H1 (cell line): ENCODE data around the gene ARHGAP27. TPM values are rescaled to one million over a fixed set of nuclear protein-coding genes. Genes with fewer than 3 reads are reported as not detected.

Experiments
- CTCF ChIA-PET: fragments of 300-600 bp; sonication (Branson Sonifier 250); formaldehyde crosslinking; loops from one replicate; lab custom pipeline; 2021; ENCODE audit not compliant: partially characterized antibody; lab: Charles Lee
- POLR2A ChIA-PET: fragments of 300-600 bp; sonication (Branson Sonifier 250); formaldehyde crosslinking; loops from one replicate; lab custom pipeline; 2021; ENCODE audit warnings: inconsistent platforms; ENCODE audit not compliant: partially characterized antibody; lab: Charles Lee
- DNase-seq, 2 experiments: peaks; one replicate each; pipeline versions ENCODE4 v3.0.0 to v3.0.0-alpha.2; 2010 to 2022; ENCODE audit warnings: low spot score in 2 of 2, low read depth in 1 of 2, mixed read lengths in 1 of 2
- FAIRE-seq: peaks from 2 replicates; lab custom pipeline; 2011; peaks lifted over from hg19 to GRCh38; lab: Jason Lieb, UNC
- H2AFZ ChIP-seq: 2 replicates; pipeline ENCODE4 v1.8.1; 2012; ENCODE audit warnings: low read length, inconsistent platforms
- H2AK5ac ChIP-seq: 2 replicates; pipeline ENCODE4 v1.6.1; 2013; ENCODE audit warnings: low read depth, low read length
- H2BK120ac ChIP-seq: replicated peaks from 2 replicates; pipeline ENCODE3; 2013; ENCODE audit warnings: low read depth, low read length, inconsistent platforms
- H2BK12ac ChIP-seq: 2 replicates; pipeline ENCODE4 v1.6.1; 2013; ENCODE audit warnings: low read depth, low read length
- H2BK15ac ChIP-seq: 2 replicates; pipeline ENCODE4 v1.6.1; 2013; ENCODE audit warnings: low read length
- H2BK20ac ChIP-seq: 2 replicates; pipeline ENCODE4 v1.6.1; 2013; ENCODE audit warnings: low read length
- H2BK5ac ChIP-seq: 2 replicates; pipeline ENCODE4 v1.6.1; 2013; ENCODE audit warnings: low read depth, low read length
- H3K14ac ChIP-seq: 2 replicates; pipeline ENCODE4 v1.6.1; 2013; ENCODE audit warnings: inconsistent platforms; ENCODE audit not compliant: insufficient read length
- H3K18ac ChIP-seq: 2 replicates; pipeline ENCODE4 v1.6.1; 2013; ENCODE audit warnings: low read length; ENCODE audit errors: extremely low read depth
- H3K23ac ChIP-seq: 2 replicates; pipeline ENCODE4 v1.6.1; 2013; ENCODE audit warnings: inconsistent platforms; ENCODE audit not compliant: insufficient read length
- H3K23me2 ChIP-seq: 2 replicates; pipeline ENCODE4 v1.6.1; 2013; ENCODE audit warnings: low read depth, low read length
- H3K27ac ChIP-seq: 2 replicates; pipeline ENCODE4 v1.6.1; 2011; ENCODE audit warnings: low read depth, low read length, inconsistent platforms
- H3K27me3 ChIP-seq, 4 experiments: replicated peaks in 1 of 4; 1 replicate in 1 of 4; 2 replicates in 3 of 4; pipeline versions ENCODE4 v1.6.1 to v1.8.1; 2011 to 2013; ENCODE audit warnings: low read length in 3 of 4, mild to moderate bottlenecking in 3 of 4, inconsistent platforms in 2 of 4, mixed read lengths in 2 of 4, moderate library complexity in 1 of 4; ENCODE audit not compliant: control insufficient read depth in 3 of 4, insufficient read depth in 3 of 4; ENCODE audit errors: extremely low read depth in 1 of 4
- H3K36me3 ChIP-seq, 4 experiments: 2 replicates each; pipeline versions ENCODE4 v1.6.1 to v1.8.1; 2011 to 2013; ENCODE audit warnings: mild to moderate bottlenecking in 4 of 4, low read length in 3 of 4, moderate library complexity in 2 of 4, control low read depth in 1 of 4, inconsistent platforms in 1 of 4; ENCODE audit not compliant: insufficient read depth in 4 of 4, control insufficient read depth in 2 of 4
- H3K4ac ChIP-seq: replicated peaks from 2 replicates; pipeline ENCODE3; 2013; ENCODE audit warnings: low read length, low read depth, mixed read lengths, inconsistent platforms; ENCODE audit not compliant: insufficient read length
- H3K4me1 ChIP-seq, 4 experiments: replicated peaks in 1 of 4; 1 replicate in 1 of 4; 2 replicates in 3 of 4; pipeline versions ENCODE4 v1.6.1 to v1.8.1; 2011 to 2013; ENCODE audit warnings: low read length in 3 of 4, inconsistent platforms in 2 of 4, mixed read lengths in 1 of 4; ENCODE audit not compliant: insufficient read depth in 4 of 4, control insufficient read depth in 3 of 4
- H3K4me2 ChIP-seq, 2 experiments: 2 replicates each; pipeline versions ENCODE4 v1.6.1 to v1.8.1; 2011 to 2013; ENCODE audit warnings: low read depth in 2 of 2, low read length in 2 of 2, control low read depth in 1 of 2, inconsistent platforms in 1 of 2, mild to moderate bottlenecking in 1 of 2; ENCODE audit not compliant: insufficient read depth in 1 of 2
- H3K4me3 ChIP-seq, 4 experiments: fragments of 200-600, 300-600 bp in 1 of 4; sonication (generic), shearing (Covaris generic), sonication (Bioruptor Twin) in 1 of 4; 2 replicates each; pipeline versions ENCODE4 v1.5.1 to v1.8.1; 2011 to 2016; ENCODE audit warnings: low read length in 4 of 4, low read depth in 3 of 4, control low read depth in 2 of 4, inconsistent platforms in 2 of 4, mild to moderate bottlenecking in 2 of 4, mixed read lengths in 1 of 4, moderate library complexity in 1 of 4; ENCODE audit not compliant: insufficient read depth in 2 of 4; ENCODE audit errors: extremely low read depth in 1 of 4
- H3K56ac ChIP-seq: replicated peaks from 2 replicates; pipeline ENCODE3; 2013; ENCODE audit warnings: low read depth, mild to moderate bottlenecking, mixed read lengths, low read length, inconsistent platforms; ENCODE audit not compliant: insufficient read length
- H3K79me1 ChIP-seq: 2 replicates; pipeline ENCODE4 v1.6.1; 2013; ENCODE audit warnings: low read depth, low read length, control low read depth
- H3K79me2 ChIP-seq, 2 experiments: 2 replicates each; pipeline versions ENCODE4 v1.6.1 to v1.8.1; 2012 to 2013; ENCODE audit warnings: low read length in 2 of 2, mild to moderate bottlenecking in 2 of 2, inconsistent platforms in 1 of 2; ENCODE audit not compliant: insufficient read depth in 2 of 2, control insufficient read depth in 1 of 2
- H3K9ac ChIP-seq, 4 experiments: replicated peaks in 1 of 4; 1 replicate in 1 of 4; 2 replicates in 3 of 4; pipeline versions ENCODE4 v1.6.1 to v1.8.1; 2011 to 2013; ENCODE audit warnings: low read depth in 3 of 4, low read length in 3 of 4, control low read depth in 2 of 4, mild to moderate bottlenecking in 2 of 4, moderate library complexity in 2 of 4, inconsistent platforms in 1 of 4; ENCODE audit errors: extremely low read depth in 1 of 4
- H3K9me3 ChIP-seq, 2 experiments: 2 replicates each; pipeline versions ENCODE4 v1.6.1 to v1.8.1; 2012 to 2013; ENCODE audit warnings: mild to moderate bottlenecking in 2 of 2, moderate library complexity in 2 of 2, control low read depth in 1 of 2, inconsistent platforms in 1 of 2, low read depth in 1 of 2, low read length in 1 of 2, mixed read lengths in 1 of 2; ENCODE audit not compliant: insufficient read depth in 2 of 2
- H4K20me1 ChIP-seq, 2 experiments: replicated peaks in 1 of 2; 2 replicates each; pipeline versions ENCODE3 to v1.8.1; 2011 to 2013; ENCODE audit warnings: inconsistent platforms in 2 of 2, low read length in 2 of 2, mild to moderate bottlenecking in 1 of 2; ENCODE audit not compliant: insufficient read depth in 2 of 2, control insufficient read depth in 1 of 2
- H4K5ac ChIP-seq: 2 replicates; pipeline ENCODE4 v1.6.1; 2013; ENCODE audit warnings: low read length, low read depth, mixed read lengths, inconsistent platforms; ENCODE audit not compliant: insufficient read length
- H4K8ac ChIP-seq: 2 replicates; pipeline ENCODE4 v1.8.0; 2013; ENCODE audit warnings: mild to moderate bottlenecking, moderate library complexity, low read length, inconsistent platforms; ENCODE audit not compliant: insufficient read depth; ENCODE audit errors: extremely low read depth
- H4K91ac ChIP-seq: replicated peaks from 2 replicates; pipeline ENCODE3; 2013; ENCODE audit warnings: low read length, mixed read lengths, inconsistent platforms; ENCODE audit not compliant: insufficient read length
- ASH2L ChIP-seq: fragments of 200-600, 300-600 bp; sonication (generic); IDR thresholded peaks from one replicate; pipeline ENCODE4 v1.7.1; 2017; ENCODE audit warnings: low read length
- CHD1 ChIP-seq: IDR thresholded peaks from 2 replicates; pipeline ENCODE4 v1.6.1; 2012; ENCODE audit warnings: low read depth, low read length, improper control_type of control experiment
- CHD2 ChIP-seq: IDR thresholded peaks from 2 replicates; pipeline ENCODE4 v1.6.1; 2012; ENCODE audit warnings: low read length, improper control_type of control experiment
- EP300 ChIP-seq, 2 experiments: IDR thresholded peaks; 1 replicate in 1 of 2; 2 replicates in 1 of 2; pipeline ENCODE4 v1.6.1; 2011 to 2012; ENCODE audit warnings: low read depth in 2 of 2, low read length in 2 of 2, mild to moderate bottlenecking in 2 of 2, borderline replicate concordance in 1 of 2, inconsistent platforms in 1 of 2, moderate library complexity in 1 of 2
- MAFK ChIP-seq: IDR thresholded peaks from 2 replicates; pipeline ENCODE4 v1.6.1; 2012; ENCODE audit warnings: low read depth, mild to moderate bottlenecking, improper control_type of control experiment, low read length
- NRF1 ChIP-seq: IDR thresholded peaks from 2 replicates; pipeline ENCODE4 v1.6.1; 2011; ENCODE audit warnings: mild to moderate bottlenecking, low read depth, low read length, improper control_type of control experiment
- POLR2A ChIP-seq, 2 experiments: IDR thresholded peaks; 1 replicate in 1 of 2; 2 replicates in 1 of 2; pipeline ENCODE4 v1.6.1; 2011; ENCODE audit warnings: low read depth in 2 of 2, low read length in 2 of 2, mild to moderate bottlenecking in 2 of 2; ENCODE audit errors: control extremely low read depth in 1 of 2
- SIX5 ChIP-seq: IDR thresholded peaks from 2 replicates; pipeline ENCODE4 v1.6.1; 2011; ENCODE audit warnings: mild to moderate bottlenecking, low read depth, low read length
- SP2 ChIP-seq: IDR thresholded peaks from 2 replicates; pipeline ENCODE4 v1.6.1; 2012; ENCODE audit warnings: mild to moderate bottlenecking, low read length, inconsistent platforms
- SRF ChIP-seq: IDR thresholded peaks from 2 replicates; pipeline ENCODE4 v1.6.1; 2011; ENCODE audit warnings: mild to moderate bottlenecking, low read depth, low read length, moderate library complexity
- TAF1 ChIP-seq: IDR thresholded peaks from 2 replicates; pipeline ENCODE4 v1.6.1; 2011; ENCODE audit warnings: mild to moderate bottlenecking, low read depth, low read length
- TAF7 ChIP-seq: optimal IDR thresholded peaks from 2 replicates; pipeline ENCODE3; 2011; ENCODE audit warnings: low read depth, mild to moderate bottlenecking, inconsistent platforms, low read length, moderate library complexity, borderline replicate concordance
- WGBS, 2 experiments: shearing (Covaris generic) in 1 of 2; methylation state at CpG; one replicate each; pipeline versions ENCODE4 v1.1.6 to v1.1.7; 2013 to 2015; ENCODE audit warnings: low lambda C conversion rate in 2 of 2, mixed read lengths in 2 of 2, inconsistent platforms in 1 of 2, low coverage in 1 of 2, missing lambda C conversion rate in 1 of 2; ENCODE audit not compliant: insufficient replicate concordance in 2 of 2, insufficient coverage in 1 of 2, insufficient read length in 1 of 2; ENCODE audit errors: extremely low coverage in 1 of 2, missing lambda C conversion rate in 1 of 2; 5-methylcytosine and 5-hydroxymethylcytosine counted together
- polyA plus RNA-seq, 7 experiments: library from polyadenylated mRNA; depleted of rRNA in 3 of 7; stranded (reverse) in 5 of 7; unstranded in 2 of 7; fragments of >200 nt in 5 of 7; fragments of 200-250 nt in 2 of 7; gene quantifications; 1 replicate in 5 of 7; 2 replicates in 1 of 7; 4 replicates in 1 of 7; pipeline versions ENCODE4 v1.2.1 to v1.2.3, GENCODE V29; 2011 to 2013; ENCODE audit warnings: missing spikeins in 2 of 7, mixed read lengths in 2 of 7
- total RNA-seq: library from RNA; stranded (reverse); fragmentation: NEBNext Ultra II Directional; extraction: Animal tissue kit (Norgen Biotek cat#: 25700); gene quantifications from 2 replicates; pipeline ENCODE4 v1.2.1, GENCODE V29; 2021
- TF ChIP-seq, protein P1 (sequence below): IDR thresholded peaks from 2 replicates; pipeline ENCODE4 v1.6.1; 2011; ENCODE audit warnings: low read depth, mild to moderate bottlenecking, low read length; ENCODE audit not compliant: insufficient read depth

The ARHGAP27 gene
- total and polyA plus RNA-seq, 2 of the 8 experiments (the other 6 are each of a cell fraction or from before 2014, with no cell fraction given) = 11.6 to 13.1 TPM

DNA sequence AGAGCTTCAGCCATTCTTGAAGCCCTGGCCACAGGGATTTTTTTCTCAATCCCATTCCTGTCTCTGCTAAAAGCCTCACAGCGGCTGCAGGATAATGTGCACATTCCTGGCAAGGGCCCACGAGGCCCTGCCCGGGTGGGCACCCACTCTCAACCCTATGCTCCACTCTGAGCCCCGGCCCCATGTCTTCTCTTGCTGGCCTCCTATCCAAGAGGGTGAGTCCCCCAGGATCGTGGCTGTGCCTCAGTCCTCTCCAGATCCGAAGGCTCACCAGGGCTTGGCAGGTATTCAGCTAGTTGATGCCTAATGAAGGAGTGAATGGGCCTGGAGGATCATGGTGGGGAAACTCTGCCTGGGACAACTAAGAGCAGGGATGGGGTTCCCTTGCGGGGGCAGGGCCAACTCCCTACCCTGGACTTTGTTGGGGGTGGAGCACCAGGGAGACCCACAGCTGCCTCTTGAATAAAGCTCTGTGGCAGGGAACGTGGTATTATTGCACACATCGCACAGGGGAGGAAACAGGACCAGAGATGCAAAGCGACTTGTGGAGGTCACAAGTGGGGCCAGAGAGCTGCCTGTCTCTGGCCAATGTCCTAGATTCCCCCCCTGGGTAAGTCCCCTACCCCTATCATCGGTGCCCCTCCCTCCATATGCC is 5.4 kb downstream of the ARHGAP27 start:
- no peak overlapping the region for H2BK15ac ChIP-seq
- no peak overlapping the region for H2BK120ac ChIP-seq
- no peak overlapping the region for H3K56ac ChIP-seq
- CTCF ChIA-PET = interaction anchor here (0.6 to 12.6 kb wide), 14 partner anchors 13 to 424 kb away, joined by 3 to 331 read pairs (median 3); no protein-coding TSS in a partner anchor
- no peak overlapping the region for H2AFZ ChIP-seq
- WGBS, 2 experiments = 95% methylated on average over 9 of the region's 11 CpGs; no CpG with 5 or more reads in 1 of the 2 experiments
- POLR2A ChIA-PET = interaction anchor here (0.9 to 4.9 kb wide), 3 partner anchors 14 to 35 kb away, joined by 3 to 25 read pairs (median 3); no protein-coding TSS in a partner anchor
- no peak overlapping the region for H2BK12ac ChIP-seq
- no peak overlapping the region; the same call in 1 of the 2 replicates for H4K8ac ChIP-seq
- H4K5ac ChIP-seq = no peak overlapping the region
- H3K23me2 ChIP-seq = peaks cover 27% of the 10 kb centered on the region
- H3K79me1 ChIP-seq = no peaks in the 10 kb centered on the region
- peaks cover 0 to 5% of the 10 kb centered on the region in 2 experiments; a peak in 1 of 4 replicates for H3K79me2 ChIP-seq
- H3K4me3 ChIP-seq = no peak overlapping the region
- no peak overlapping the region for H3K14ac ChIP-seq
- no peak overlapping the region for H3K9ac ChIP-seq
- no peak overlapping the region for H3K27ac ChIP-seq
- no peak overlapping the region for H2BK5ac ChIP-seq
- no peaks in the 10 kb centered on the region for H3K9me3 ChIP-seq
- H3K4ac ChIP-seq = no peak overlapping the region
- no peak overlapping the region for H2AK5ac ChIP-seq
- no peak overlapping the region for H3K18ac ChIP-seq
- H4K91ac ChIP-seq = no peak overlapping the region
- H2BK20ac ChIP-seq = no peak overlapping the region
- DNase-seq (no peak), FAIRE-seq (no peak)
- H3K36me3 ChIP-seq = peaks cover 0 to 4% (median 0%) of the 10 kb centered on the region in 4 experiments; a peak in 1 of 8 replicates
- TF ChIP-seq NRF1 = no peak
- no peak for TF ChIP-seq TAF7
- TF ChIP-seq SRF = no peak
- TF ChIP-seq CHD1 = no peak
- no peak for TF ChIP-seq TAF1
- TF ChIP-seq SP2 = no peak
- TF ChIP-seq MAFK = no peak
- no peak for TF ChIP-seq POLR2A (IDR thresholded peaks at IDR 0.05; ENCODE audit: control extremely low read depth in 1 of 2, low read depth in 2 of 2, low read length in 2 of 2)
- TF ChIP-seq ASH2L = no peak
- TF ChIP-seq EP300 (IDR thresholded peaks at IDR 0.05; ENCODE audit: borderline replicate concordance in 1 of 2, low read depth in 2 of 2, low read length in 2 of 2) = no peak
- no peak for TF ChIP-seq CHD2
- TF ChIP-seq, protein P1, sequence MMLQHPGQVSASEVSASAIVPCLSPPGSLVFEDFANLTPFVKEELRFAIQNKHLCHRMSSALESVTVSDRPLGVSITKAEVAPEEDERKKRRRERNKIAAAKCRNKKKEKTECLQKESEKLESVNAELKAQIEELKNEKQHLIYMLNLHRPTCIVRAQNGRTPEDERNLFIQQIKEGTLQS = no peak
- no peak for TF ChIP-seq SIX5
- H3K4me1 ChIP-seq = peaks cover 6 to 26% (median 18%) of the 10 kb centered on the region in 4 experiments
- H3K23ac ChIP-seq = no peak overlapping the region
- H4K20me1 ChIP-seq = no peaks in the 10 kb centered on the region
- H3K4me2 ChIP-seq = no peak overlapping the region
- peaks cover 21 to 40% (median 35%) of the 10 kb centered on the region in 4 experiments for H3K27me3 ChIP-seq
